Tibial nerve (tissue), 4 donors: Measurements from ENCODE around the gene VIT.

Source experiments
- CTCF ChIP-seq, 5 experiments: fragments of 200-600 bp in 3 of 5; fragments of 450-650 bp in 2 of 5; sonication (generic) in 3 of 5; IDR thresholded peaks; one replicate each; pipeline ENCODE4 v1.5.1; 2016 to 2019; ENCODE audit warnings: antibody characterized with exemption in 5 of 5, mild to moderate bottlenecking in 3 of 5, moderate library complexity in 2 of 5
- EP300 ChIP-seq, 2 donors: sonication (generic); formaldehyde crosslinking; IDR thresholded peaks; one replicate each; pipeline ENCODE4 v1.6.1; 2017; ENCODE audit warnings: antibody characterized with exemption in 2 of 2, mild to moderate bottlenecking in 1 of 2
- POLR2A ChIP-seq, 2 donors: fragments of 450-650 bp; IDR thresholded peaks; one replicate each; pipeline ENCODE4 v1.6.1; 2017; ENCODE audit warnings: antibody characterized with exemption in 2 of 2, mild to moderate bottlenecking in 2 of 2, moderate library complexity in 2 of 2

- TF ChIP-seq EP300 (IDR thresholded peaks at IDR 0.05) (no peak), CTCF (IDR thresholded peaks at IDR 0.05) (no peak), POLR2A (IDR thresholded peaks at IDR 0.05) (no peak)
Observed at GRCh38 chr2:36727550-36727949, 31.0 kb downstream of the VIT start.
